ENCODE data around the gene EGFLAM. TPM values are rescaled to one million over a fixed set of nuclear protein-coding genes. Genes with fewer than 3 reads are reported as not detected.

EGFLAM gene
- total RNA-seq, 1 donor from 2014 or later = 8.9 TPM

DNA sequence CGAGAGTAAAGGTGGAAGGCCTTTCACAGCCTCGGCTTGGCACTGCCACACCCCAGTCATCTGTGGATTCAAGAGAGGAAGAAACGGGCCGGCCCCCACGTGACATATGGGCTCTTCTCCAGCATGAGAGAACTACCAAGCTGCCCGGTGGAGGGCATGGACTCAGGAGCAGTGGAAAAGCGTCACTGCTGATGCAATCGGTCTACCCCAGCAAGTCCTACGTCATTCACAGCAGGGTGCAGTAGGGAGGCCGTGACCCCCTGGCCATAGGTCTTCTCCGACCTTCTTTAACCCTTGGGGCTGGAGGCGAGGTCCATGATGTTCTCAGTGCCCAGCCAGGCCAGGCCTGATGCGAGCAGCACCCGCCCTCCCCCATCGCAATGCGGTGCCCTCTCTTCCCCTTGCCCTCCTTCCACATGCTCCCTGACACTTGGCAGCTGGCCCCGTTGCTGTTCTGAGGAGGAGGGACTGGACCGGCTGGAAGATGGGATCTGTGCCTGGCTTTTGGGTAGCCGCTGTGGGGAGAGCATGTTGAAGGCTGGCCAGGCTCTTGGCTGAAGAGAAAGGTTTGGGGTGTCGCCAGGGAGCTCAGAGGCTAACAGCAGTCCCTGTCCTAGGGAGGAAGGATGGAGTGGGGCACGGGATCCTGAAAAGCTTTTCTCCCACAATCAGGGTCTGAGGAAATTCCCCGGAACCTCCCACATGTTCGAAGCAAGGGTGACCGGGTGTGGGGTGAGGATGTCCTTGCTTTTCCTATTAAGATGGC, 208.2 kb downstream of the EGFLAM start:
- H3K4me1 ChIP-seq = peaks cover 82% of the 10 kb centered on the region
- no peaks in the 10 kb centered on the region for H3K27me3 ChIP-seq (ENCODE audit: low read depth)
- TF ChIP-seq, protein P1, sequence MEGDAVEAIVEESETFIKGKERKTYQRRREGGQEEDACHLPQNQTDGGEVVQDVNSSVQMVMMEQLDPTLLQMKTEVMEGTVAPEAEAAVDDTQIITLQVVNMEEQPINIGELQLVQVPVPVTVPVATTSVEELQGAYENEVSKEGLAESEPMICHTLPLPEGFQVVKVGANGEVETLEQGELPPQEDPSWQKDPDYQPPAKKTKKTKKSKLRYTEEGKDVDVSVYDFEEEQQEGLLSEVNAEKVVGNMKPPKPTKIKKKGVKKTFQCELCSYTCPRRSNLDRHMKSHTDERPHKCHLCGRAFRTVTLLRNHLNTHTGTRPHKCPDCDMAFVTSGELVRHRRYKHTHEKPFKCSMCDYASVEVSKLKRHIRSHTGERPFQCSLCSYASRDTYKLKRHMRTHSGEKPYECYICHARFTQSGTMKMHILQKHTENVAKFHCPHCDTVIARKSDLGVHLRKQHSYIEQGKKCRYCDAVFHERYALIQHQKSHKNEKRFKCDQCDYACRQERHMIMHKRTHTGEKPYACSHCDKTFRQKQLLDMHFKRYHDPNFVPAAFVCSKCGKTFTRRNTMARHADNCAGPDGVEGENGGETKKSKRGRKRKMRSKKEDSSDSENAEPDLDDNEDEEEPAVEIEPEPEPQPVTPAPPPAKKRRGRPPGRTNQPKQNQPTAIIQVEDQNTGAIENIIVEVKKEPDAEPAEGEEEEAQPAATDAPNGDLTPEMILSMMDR (IDR thresholded peaks at IDR 0.05; ENCODE audit: borderline replicate concordance) = no peak
- DNase-seq = peak; percentile 79
- no peaks in the 10 kb centered on the region for H3K9me3 ChIP-seq (replicated peaks)
- H3K27ac ChIP-seq (replicated peaks) = peak overlapping the region; percentile 79
- no peak overlapping the region for H3K4me3 ChIP-seq
- intact Hi-C loops (cut with micrococcal nuclease) = no loop called here
- H3K36me3 ChIP-seq = no peaks in the 10 kb centered on the region

DNA sequence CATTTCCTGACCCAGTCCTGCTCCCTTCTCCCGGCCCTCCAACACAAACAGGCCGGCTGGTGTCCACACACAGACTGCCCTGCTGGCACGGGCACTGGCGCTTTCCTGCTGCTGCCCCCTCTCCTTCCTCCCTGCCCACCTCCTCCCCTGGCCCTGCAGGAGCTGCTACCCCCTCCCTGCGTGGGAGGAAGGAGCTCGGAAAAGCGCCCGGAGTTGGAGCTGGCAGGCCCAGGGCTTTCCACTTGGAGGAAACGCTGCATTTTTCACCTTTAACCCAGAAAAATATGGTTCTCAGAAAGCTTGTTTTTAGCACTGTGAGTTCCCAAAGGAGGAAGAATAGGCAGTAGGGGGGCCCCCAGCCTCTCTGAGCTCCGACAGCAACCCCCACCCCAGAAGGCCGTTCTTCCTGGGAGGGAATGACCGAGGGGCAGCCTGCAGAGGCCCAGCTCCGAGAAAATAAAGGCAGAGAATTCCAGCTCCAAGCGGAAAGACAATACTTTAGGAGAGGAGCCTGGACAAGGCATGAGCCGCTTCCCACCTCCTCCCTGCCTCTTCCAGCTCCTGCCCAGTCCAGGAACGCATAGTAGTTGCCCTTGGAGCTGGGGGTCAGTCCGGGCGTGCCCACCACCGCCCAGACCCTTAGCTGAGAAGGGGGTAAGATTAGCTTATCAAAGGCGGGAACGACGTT, 209.1 kb downstream of the EGFLAM start:
- Histone ChIP-seq H3K4me1 (peaks cover 83% of the 10 kb centered on the region), H3K27me3 (ENCODE audit: low read depth) (no peaks in the 10 kb centered on the region), H3K4me3 (peak overlapping the region; percentile 19), H3K27ac (replicated peaks) (peak overlapping the region; percentile 79), H3K36me3 (no peaks in the 10 kb centered on the region), H3K9me3 (replicated peaks) (no peaks in the 10 kb centered on the region)
- DNase-seq = peak; percentile 55
- intact Hi-C loops (cut with micrococcal nuclease) = no loop called here
- TF ChIP-seq, protein P1 (IDR thresholded peaks at IDR 0.05; ENCODE audit: borderline replicate concordance) = no peak

DNA sequence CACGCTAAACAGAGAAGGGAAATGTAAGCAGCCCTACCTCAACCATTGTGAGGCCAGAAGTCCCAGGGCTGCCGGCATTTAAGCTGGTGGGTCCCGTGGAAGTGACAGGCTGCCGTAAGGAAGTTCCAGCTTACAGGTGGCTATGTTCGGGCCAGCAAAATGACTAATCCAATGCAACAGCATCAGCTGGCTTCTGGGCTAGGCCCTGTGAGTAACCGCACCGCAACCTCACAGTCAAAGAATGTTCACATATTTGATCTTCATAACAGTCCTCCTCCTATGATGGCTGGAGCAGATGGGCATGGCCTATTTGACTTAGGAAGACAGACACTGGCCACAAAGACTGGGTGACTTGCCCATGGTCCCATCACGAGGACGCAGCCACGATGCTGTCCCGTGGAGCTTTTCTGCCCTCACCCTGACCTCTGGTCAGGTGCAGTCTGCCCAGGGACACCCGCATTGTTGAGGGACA, 209.9 kb downstream of the EGFLAM start:
- H3K27ac ChIP-seq (replicated peaks) = peak overlapping the region; percentile 79
- H3K4me1 ChIP-seq = peaks cover 83% of the 10 kb centered on the region
- TF ChIP-seq, protein P1 (IDR thresholded peaks at IDR 0.05; ENCODE audit: borderline replicate concordance) = no peak
- H3K36me3 ChIP-seq = no peaks in the 10 kb centered on the region
- no peaks in the 10 kb centered on the region for H3K27me3 ChIP-seq (ENCODE audit: low read depth)
- DNase-seq = no peak
- no peak overlapping the region for H3K4me3 ChIP-seq
- no peaks in the 10 kb centered on the region for H3K9me3 ChIP-seq (replicated peaks)
- intact Hi-C loops (cut with micrococcal nuclease) = no loop called here

DNA sequence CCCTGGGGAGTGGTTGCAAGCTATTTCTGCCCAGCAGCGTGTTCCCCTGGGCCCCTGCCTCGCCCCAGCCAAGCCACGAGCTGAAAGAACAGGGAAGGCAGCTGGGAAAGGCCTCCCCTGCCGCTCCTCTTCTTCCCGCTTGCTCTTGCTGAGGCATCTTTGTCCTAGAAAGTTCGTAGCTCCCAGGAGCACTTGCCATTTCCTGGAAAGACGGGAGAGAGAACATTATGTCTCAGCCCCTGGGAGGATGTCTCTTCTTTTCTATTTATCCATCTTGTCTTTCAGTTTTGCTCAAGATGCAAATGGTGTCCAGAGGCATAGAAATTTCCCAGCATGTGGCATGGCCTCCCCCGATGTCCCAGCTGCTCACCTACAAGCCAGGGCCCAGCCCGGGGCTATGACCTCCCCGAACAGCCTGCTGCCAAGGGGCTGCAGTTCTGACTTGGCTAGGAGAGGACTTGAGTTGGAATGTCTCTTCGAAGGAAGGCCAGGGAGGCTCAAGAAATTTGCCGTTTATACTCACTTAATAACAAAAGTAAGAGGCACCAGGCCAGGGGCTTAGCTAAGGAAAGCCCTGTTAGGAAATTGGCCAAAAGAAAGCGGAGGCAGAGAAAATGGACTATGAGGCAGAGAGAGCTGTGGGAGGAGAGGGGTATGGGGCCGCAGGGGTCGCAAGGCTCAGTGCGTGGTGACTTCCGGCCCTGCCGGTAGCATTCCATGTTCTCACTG, 210.8 kb downstream of the EGFLAM start:
- H3K27me3 ChIP-seq (ENCODE audit: low read depth) = no peaks in the 10 kb centered on the region
- TF ChIP-seq, protein P1 (IDR thresholded peaks at IDR 0.05; ENCODE audit: borderline replicate concordance) = no peak
- H3K27ac ChIP-seq (replicated peaks) = peak overlapping the region; percentile 79
- no peaks in the 10 kb centered on the region for H3K9me3 ChIP-seq (replicated peaks)
- DNase-seq = peak; percentile 85
- H3K4me1 ChIP-seq = peaks cover 78% of the 10 kb centered on the region
- intact Hi-C loops (cut with micrococcal nuclease) = no loop called here
- no peaks in the 10 kb centered on the region for H3K36me3 ChIP-seq
- H3K4me3 ChIP-seq = peak overlapping the region; percentile 6

DNA sequence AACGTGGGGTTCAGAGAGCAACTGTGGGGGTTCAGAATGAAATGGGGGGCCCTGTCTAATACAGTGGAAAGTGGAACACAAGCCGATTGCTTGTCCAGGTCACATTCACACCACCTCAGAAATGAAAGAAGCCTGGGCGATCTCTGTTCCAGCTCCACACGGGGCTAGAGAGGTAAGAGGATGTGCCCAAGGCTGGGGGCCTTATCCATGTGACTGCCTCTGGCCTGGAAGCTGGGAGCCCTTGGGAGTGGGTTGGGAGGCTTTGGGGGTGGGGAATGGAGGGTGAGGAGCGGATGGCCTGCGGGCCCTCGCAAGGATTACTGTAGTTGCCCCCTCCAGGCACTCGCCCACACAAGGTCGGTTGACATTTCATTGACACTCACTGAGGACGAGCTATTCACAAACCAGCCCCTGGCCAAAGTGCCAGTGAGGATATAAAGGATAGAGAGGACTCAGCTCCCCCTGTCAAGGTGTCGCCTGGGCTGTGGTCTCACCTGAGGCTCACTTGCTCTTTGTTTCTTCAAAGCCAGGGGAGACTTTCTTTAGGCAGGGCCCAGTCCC, 211.4 kb downstream of the EGFLAM start:
- peak overlapping the region; percentile 6 for H3K4me3 ChIP-seq
- no peaks in the 10 kb centered on the region for H3K9me3 ChIP-seq (replicated peaks)
- H3K27me3 ChIP-seq (ENCODE audit: low read depth) = no peaks in the 10 kb centered on the region
- TF ChIP-seq, protein P1 (IDR thresholded peaks at IDR 0.05; ENCODE audit: borderline replicate concordance) = no peak
- intact Hi-C loops (cut with micrococcal nuclease) = no loop called here
- no peaks in the 10 kb centered on the region for H3K36me3 ChIP-seq
- peaks cover 71% of the 10 kb centered on the region for H3K4me1 ChIP-seq
- DNase-seq = no peak
- H3K27ac ChIP-seq (replicated peaks) = peak overlapping the region; percentile 79

Measured in left ventricle myocardium inferior (tissue), 1 donor.